ENCODE data around the gene SCFD2. TPM values are rescaled to one million over a fixed set of nuclear protein-coding genes. Genes with fewer than 3 reads are reported as not detected.
"Not testable (repeated sequence)": the region's sequence is repeated elsewhere in the genome, so short reads cannot be mapped to it uniquely, and the experiment has no call there.

SCFD2 gene
- total RNA-seq, 4 donors from 2014 or later = 8.9 to 16.0 (median 14.8) TPM

GRCh38 chr4:53039741-53040458 lies 326.0 kb downstream of the SCFD2 start:
- H3K9me3 ChIP-seq = no peaks in the 10 kb centered on the region
- in situ Hi-C loops (cut with MboI; ENCODE audit: low sequenced_read_pairs in 4 of 4) = no loop called here
- H3K27me3 ChIP-seq = no peaks in the 10 kb centered on the region
- no peak overlapping the region for H3K4me3 ChIP-seq
- peaks cover 18 to 20% of the 10 kb centered on the region in 2 donors for H3K4me1 ChIP-seq
- TF ChIP-seq CTCF (IDR thresholded peaks at IDR 0.05 in 4 of 5, conservative IDR thresholded peaks at IDR 0.05 in 1 of 5) (no peak), POLR2A (IDR thresholded peaks at IDR 0.05) (no peak)
- DNase-seq (no peak), ATAC-seq (peak; percentile 65 to 77)
- H3K36me3 ChIP-seq = no peaks in the 10 kb centered on the region
- peak overlapping the region in 3 of 4 donors; percentile 4 to 53 (median 36) for H3K27ac ChIP-seq
- intact Hi-C loops (cut with DNase I; ENCODE audit: low total_unique reads) = no loop called here

DNA sequence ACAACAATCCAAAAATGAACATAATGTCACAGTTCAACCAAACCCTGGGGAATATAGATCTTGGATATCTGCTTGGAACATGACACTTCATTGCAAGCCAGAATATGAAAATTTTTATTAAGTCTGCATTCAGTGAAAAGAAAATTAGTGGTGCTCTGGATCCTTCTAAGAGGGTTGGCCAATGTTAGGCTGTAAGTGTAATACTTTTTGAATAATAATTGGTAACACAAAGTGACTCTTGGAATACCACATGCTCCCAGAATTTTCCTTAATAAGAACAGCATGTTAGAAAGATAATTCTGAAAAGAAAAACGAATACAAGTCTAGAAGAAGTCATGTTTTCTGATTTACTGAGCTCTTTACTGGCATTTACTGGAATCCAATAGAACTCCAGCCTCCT lies 328.0 kb downstream of the SCFD2 start:
- intact Hi-C loops (cut with DNase I; ENCODE audit: low total_unique reads) = no loop called here
- in situ Hi-C loops (cut with MboI; ENCODE audit: low sequenced_read_pairs in 4 of 4) = no loop called here
- no peaks in the 10 kb centered on the region for H3K27me3 ChIP-seq
- TF ChIP-seq CTCF (IDR thresholded peaks at IDR 0.05 in 4 of 5, conservative IDR thresholded peaks at IDR 0.05 in 1 of 5) (no peak), POLR2A (IDR thresholded peaks at IDR 0.05) (no peak)
- no peak overlapping the region for H3K4me3 ChIP-seq
- no peaks in the 10 kb centered on the region for H3K9me3 ChIP-seq
- H3K27ac ChIP-seq = no peak overlapping the region
- no peaks in the 10 kb centered on the region for H3K36me3 ChIP-seq
- ATAC-seq = no peak
- peaks cover 18 to 20% of the 10 kb centered on the region in 2 donors for H3K4me1 ChIP-seq
- no peak for DNase-seq

- H3K9me3 ChIP-seq; H3K36me3 ChIP-seq; H3K27me3 ChIP-seq; DNase-seq; H3K27ac ChIP-seq; ATAC-seq; H3K4me1 ChIP-seq; in situ Hi-C loops (cut with MboI; ENCODE audit: low sequenced_read_pairs in 4 of 4); intact Hi-C loops (cut with DNase I; ENCODE audit: low total_unique reads); H3K4me3 ChIP-seq: not testable (repeated sequence)
Measured at GRCh38 chr4:53032908-53033307, 333.0 kb downstream of the SCFD2 start.

DNA sequence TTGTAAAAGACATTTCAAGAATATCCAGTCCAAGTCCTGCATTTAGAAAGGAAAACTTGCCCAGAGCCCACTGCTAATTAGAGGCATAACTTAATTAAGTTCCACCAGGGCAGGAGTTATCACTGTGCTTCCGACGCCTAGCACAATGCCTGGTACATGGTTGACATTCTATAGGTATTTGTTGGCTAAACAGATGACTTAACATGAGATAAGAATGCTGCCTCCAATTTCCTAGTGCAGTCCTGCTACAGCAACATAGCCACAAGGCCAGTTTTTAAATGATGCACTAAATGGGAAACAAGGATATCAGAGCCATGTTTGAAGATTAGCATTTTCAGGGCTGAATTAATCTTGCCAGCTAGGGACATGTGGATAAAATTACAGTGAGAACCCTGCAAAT lies 339.6 kb downstream of the SCFD2 start:
- in situ Hi-C loops (cut with MboI; ENCODE audit: low sequenced_read_pairs in 4 of 4) (no loop called here), intact Hi-C loops (cut with DNase I; ENCODE audit: low total_unique reads) (no loop called here)
- no peaks in the 10 kb centered on the region for H3K36me3 ChIP-seq
- H3K27ac ChIP-seq = no peak overlapping the region
- ATAC-seq = no peak
- H3K9me3 ChIP-seq = no peaks in the 10 kb centered on the region
- H3K27me3 ChIP-seq = no peaks in the 10 kb centered on the region
- TF ChIP-seq CTCF (IDR thresholded peaks at IDR 0.05 in 4 of 5, conservative IDR thresholded peaks at IDR 0.05 in 1 of 5) (no peak), POLR2A (IDR thresholded peaks at IDR 0.05) (no peak)
- no peak overlapping the region for H3K4me3 ChIP-seq
- peaks cover 13 to 17% of the 10 kb centered on the region in 2 donors for H3K4me1 ChIP-seq
- DNase-seq = no peak

GRCh38 chr4:53023677-53024299 lies 342.1 kb downstream of the SCFD2 start:
- intact Hi-C loops (cut with DNase I; ENCODE audit: low total_unique reads) = no loop called here
- H3K27ac ChIP-seq = no peak overlapping the region
- DNase-seq = no peak
- no peaks in the 10 kb centered on the region for H3K9me3 ChIP-seq
- in situ Hi-C loops (cut with MboI; ENCODE audit: low sequenced_read_pairs in 4 of 4) = loop anchor here (25.0 kb wide), 6 partner anchors 339 to 1214 kb away; partner anchors contain the start of genes PDGFRA (in 2 of the 4), FIP1L1 (in 1 of the 4) and SCFD2 (in 1 of the 4)
- H3K4me1 ChIP-seq = peaks cover 27 to 30% of the 10 kb centered on the region in 2 donors
- no peaks in the 10 kb centered on the region for H3K27me3 ChIP-seq
- TF ChIP-seq POLR2A (IDR thresholded peaks at IDR 0.05) = no peak
- ATAC-seq = no peak
- H3K4me3 ChIP-seq = no peak overlapping the region
- H3K36me3 ChIP-seq = no peaks in the 10 kb centered on the region
